ENCODE data around the gene SNCG.
"Not testable (repeated sequence)": the region's sequence is repeated elsewhere in the genome, so short reads cannot be mapped to it uniquely, and the experiment has no call there.

SNCG gene

DNA sequence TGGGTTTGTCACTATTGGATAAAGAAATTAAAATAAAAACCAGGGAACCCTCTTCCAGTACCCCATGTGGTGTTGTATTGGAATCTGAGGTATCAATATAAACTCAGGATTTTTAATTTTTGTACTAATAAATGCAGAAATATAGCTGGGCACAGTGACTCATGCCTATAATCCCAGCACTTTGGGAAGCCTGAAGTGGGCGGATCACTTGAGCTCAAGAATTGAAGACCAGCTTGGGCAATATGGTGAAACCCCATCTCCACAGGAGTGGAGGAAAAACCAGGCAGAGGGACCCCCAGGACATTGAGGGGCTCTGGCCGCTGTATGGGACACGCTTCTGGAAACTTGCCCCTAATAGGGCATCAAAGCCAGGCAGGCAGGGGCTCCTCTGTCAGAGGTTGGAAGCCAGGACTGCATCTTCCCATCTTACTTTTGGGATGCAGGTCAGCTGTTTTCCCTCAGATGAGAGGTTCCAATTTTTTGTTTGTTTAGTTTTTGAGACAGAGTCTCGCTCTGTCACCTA is 21.0 kb downstream of the SNCG start:
- no peak for DNase-seq

GRCh38 chr10:86979977-86980448 is 21.6 kb downstream of the SNCG start:
- DNase-seq: no peak

DNA sequence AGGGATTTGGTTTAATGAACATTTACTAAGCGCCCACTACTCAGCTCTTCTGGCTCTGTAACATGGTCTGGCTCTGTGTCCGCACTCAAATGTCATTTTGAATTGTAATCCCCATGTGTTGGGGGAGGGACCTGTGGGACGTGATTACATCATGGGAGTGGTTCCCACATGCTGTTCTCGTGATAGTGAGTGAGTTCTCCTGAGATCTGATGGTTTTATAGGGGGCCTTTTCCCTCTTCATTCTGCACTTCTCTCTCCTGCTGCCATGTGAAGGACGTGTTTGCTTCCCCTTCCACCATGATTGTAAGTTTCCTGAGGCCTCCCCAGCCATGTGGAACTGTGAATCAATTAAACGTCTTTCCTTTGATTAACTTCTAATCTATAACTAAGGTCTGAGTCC is 22.6 kb downstream of the SNCG start:
- not testable (repeated sequence) for DNase-seq

GRCh38 chr10:86981716-86982115 is 23.3 kb downstream of the SNCG start:
- DNase-seq: no peak

DNA sequence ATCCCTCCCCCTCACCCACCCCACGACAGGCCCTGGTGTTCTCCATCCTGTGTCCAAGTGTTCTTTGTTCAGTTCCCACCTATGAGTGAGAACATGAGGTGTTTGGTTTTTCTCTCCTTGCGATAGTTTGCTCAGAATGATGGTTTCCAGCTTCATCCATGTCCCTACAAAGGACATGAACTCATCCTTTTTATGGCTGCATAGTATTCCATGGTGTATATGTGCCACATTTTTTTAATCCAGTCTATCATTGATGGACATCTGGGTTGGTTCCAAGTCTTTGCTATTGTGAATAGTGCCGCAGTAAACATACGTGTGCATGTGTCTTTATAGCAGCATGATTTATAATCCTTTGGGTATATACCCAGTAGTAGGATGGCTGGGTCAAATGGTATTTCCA is 26.1 kb downstream of the SNCG start:
- not testable (repeated sequence) for DNase-seq

GRCh38 chr10:86988520-86988919 is 30.1 kb downstream of the SNCG start:
- DNase-seq: no peak

- DNase-seq: not testable (repeated sequence)
These were observed 33.0 kb downstream of the SNCG start for GRCh38 chr10:86991362-86991761.

DNA sequence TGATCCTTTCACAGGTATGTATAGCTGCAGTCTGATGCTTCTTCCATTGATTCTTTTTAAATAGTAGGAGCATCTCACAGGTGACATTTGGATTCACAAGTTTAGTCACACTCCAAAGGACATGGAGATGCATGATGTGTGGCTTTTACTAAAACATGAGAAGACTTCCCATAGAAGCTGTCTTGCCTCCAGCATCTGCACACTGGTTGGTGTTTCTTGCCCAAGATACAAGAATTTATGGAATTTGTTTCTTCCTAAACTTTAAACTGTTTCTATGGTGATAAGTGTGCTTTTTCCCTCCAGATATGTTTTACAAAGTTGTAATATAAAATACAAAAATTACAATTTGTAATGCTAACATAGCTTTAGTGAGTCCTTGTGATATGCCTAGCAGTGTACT is 34.1 kb downstream of the SNCG start:
- DNase-seq: no peak

DNA sequence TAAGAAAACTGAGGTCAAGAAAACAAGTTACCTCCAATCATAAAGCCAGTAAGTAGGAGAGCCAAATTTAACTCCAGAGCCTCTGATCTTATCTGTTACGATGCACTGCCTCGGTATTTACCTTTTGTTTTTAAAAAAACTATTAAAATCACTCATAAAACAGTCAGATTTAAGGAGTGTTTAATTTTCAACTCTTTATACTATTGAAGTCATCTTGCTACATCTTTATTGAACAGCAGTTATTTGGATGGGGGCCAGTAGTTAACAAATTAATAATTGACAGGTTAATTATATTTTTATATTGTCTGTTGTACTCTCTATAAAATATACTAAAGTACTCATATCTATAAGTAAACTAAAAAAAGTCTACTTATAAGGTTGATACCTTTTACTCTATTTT is 34.5 kb downstream of the SNCG start:
- DNase-seq: no peak

GRCh38 chr10:86999802-87000403 is 41.5 kb downstream of the SNCG start:
- DNase-seq: not testable (repeated sequence)

DNA sequence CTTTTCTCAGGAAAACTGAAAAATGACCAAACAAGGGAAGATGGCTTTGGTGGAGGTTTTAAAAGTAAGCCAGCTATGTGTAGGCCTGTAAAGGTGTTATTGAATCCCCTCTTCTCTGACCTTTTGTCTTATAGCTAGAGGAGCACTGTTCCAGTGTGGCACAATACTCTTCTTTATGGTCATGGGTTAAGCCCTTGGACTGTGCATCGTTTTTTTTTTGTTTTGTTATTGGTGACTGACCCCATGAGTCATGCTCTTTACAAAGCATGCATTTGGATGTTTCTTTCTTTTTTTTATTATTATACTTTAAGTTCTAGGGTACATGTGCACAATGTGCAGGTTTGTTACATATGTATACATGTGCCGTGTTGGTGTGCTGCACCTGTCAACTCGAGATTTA is 42.1 kb downstream of the SNCG start:
- DNase-seq: no peak

DNA sequence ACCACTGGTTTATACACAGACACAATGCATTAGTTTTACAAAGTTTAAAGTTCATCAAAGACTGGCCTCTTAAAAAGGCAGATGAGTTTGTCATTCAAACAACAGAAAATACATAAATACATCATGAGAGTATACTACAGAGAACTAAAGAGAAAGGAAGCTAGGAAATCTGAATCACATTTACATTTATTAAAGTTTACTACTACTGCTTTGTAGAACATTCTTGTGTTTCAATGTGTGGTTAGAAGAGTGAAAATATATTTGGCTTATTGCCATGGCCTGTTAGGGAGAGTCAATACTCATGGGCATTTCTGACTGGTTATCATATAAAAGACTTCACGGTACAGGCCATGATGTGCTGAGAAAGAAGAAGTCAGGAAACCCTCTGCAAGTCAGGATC is 48.7 kb downstream of the SNCG start:
- not testable (repeated sequence) for DNase-seq

- not testable (repeated sequence) for DNase-seq
These were observed 49.3 kb downstream of the SNCG start for GRCh38 chr10:87007674-87008073.

GRCh38 chr10:87008303-87008702 is 49.9 kb downstream of the SNCG start:
- DNase-seq: not testable (repeated sequence)

- DNase-seq: not testable (repeated sequence)
These were observed 50.8 kb downstream of the SNCG start for GRCh38 chr10:87009134-87009696.
